PFSK-1 (cell line): ENCODE results near the gene KCNG1.

Source experiments
- FOXP2 ChIP-seq: optimal IDR thresholded peaks from 2 replicates; pipeline ENCODE3; 2011; ENCODE audit warnings: borderline replicate concordance, control low read depth, inconsistent platforms; ENCODE audit not compliant: insufficient read depth; ENCODE audit errors: extremely low read length, extremely low read depth
- POLR2AphosphoS5 ChIP-seq: IDR thresholded peaks from 2 replicates; pipeline ENCODE4 v1.6.1; 2012; ENCODE audit warnings: low read depth, mild to moderate bottlenecking, control low read depth, low read length, moderate library complexity
- REST ChIP-seq, 2 experiments: IDR thresholded peaks; 2 replicates each; pipeline versions ENCODE4 v1.6.1 to v1.8.0; 2011 to 2012; ENCODE audit warnings: low read depth in 2 of 2, low read length in 2 of 2, control low read depth in 1 of 2, inconsistent platforms in 1 of 2, mild to moderate bottlenecking in 1 of 2, moderate library complexity in 1 of 2; ENCODE audit not compliant: insufficient read depth in 1 of 2
- SIN3A ChIP-seq: IDR thresholded peaks from 2 replicates; pipeline ENCODE4 v1.6.1; 2012; ENCODE audit warnings: mild to moderate bottlenecking, low read length, moderate library complexity, borderline replicate concordance; ENCODE audit not compliant: insufficient read depth
- TAF1 ChIP-seq: IDR thresholded peaks from 2 replicates; pipeline ENCODE4 v1.6.1; 2012; ENCODE audit warnings: low read length, control low read depth, borderline replicate concordance; ENCODE audit not compliant: insufficient read depth

Gene KCNG1

DNA sequence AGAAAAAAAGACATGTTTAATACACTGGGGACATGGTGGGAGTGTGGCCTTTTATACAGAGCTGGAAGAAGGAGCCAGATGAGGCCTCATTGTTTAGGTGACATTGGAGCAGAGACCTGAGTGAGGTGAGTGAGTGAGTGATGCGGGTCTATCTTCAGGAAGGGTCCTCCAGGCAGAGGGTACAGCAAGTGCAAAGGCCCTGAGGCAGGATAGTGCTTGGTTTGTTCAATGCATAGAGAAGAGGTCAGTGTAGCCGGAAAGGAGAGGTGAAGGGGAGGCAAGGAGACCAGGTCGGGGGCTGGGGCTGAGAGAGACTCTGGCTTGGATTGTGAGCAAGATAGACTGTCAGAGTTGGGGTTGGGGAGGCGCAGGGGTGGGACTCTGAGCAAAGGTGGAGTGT is 23.6 kb downstream of the KCNG1 start:
- no peak for TF ChIP-seq TAF1
- TF ChIP-seq POLR2AphosphoS5: no peak
- no peak for TF ChIP-seq REST (IDR thresholded peaks at IDR 0.05; ENCODE audit: insufficient read depth in 1 of 2, low read depth in 2 of 2, low read length in 2 of 2)
- no peak for TF ChIP-seq SIN3A
- no peak for TF ChIP-seq FOXP2

DNA sequence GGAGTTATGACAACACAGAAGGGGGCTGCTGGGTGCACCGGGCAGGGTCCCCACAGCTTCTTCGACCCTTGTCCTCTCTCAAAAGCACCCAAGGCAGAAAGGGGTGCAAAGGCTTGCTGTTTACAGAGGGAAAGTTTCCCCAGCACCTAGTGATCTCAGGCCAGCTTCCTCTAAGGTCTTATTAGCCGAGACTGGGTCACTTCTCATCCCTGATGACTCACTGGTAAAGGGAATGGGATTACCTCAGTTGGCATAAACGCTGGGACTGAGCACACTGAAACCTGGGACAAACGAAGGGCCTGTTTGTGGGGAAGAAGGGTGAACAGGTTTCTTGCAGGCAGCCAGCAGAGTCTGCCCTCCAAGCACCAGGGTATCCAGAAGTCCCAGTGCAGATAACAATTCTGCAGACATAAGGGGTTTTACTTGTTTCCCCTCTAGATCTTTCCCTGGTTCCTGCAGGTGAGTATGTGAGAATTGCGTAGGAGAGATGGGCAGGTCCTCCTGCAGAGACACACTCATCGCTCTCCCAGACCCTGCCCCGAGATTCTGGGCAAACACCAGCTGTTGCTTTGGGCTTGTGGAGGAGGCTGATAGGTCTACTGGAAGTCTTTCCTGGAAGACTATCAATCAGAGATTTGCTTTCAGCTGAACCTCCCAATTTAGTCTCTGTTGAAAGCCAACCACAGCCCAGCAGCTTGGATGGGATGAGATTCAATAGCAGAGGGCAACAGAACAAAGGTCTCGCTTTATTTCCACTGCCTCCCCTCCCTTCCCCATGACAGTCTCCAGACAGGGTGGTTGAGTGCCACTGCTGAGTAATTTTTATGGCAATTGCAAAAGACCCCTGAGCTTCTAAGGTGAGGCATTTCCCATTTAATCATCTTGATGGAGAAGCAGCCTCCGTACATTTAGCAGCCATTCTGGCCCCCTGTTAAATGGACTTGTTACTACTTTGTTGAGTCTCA is 25.7 kb downstream of the KCNG1 start:
- TF ChIP-seq REST (IDR thresholded peaks at IDR 0.05; ENCODE audit: insufficient read depth in 1 of 2, low read depth in 2 of 2, low read length in 2 of 2) (no peak), TAF1 (no peak), SIN3A (no peak), POLR2AphosphoS5 (no peak), FOXP2 (no peak)

- TF ChIP-seq FOXP2: no peak
- no peak for TF ChIP-seq POLR2AphosphoS5
- no peak for TF ChIP-seq SIN3A
- no peak for TF ChIP-seq REST (IDR thresholded peaks at IDR 0.05; ENCODE audit: insufficient read depth in 1 of 2, low read depth in 2 of 2, low read length in 2 of 2)
- TF ChIP-seq TAF1: no peak
Measured at GRCh38 chr20:50995506-50995905, 27.4 kb downstream of the KCNG1 start.

GRCh38 chr20:50993876-50994275 is 29.0 kb downstream of the KCNG1 start:
- TF ChIP-seq SIN3A (no peak), POLR2AphosphoS5 (no peak), TAF1 (no peak), FOXP2 (no peak), REST (IDR thresholded peaks at IDR 0.05; ENCODE audit: insufficient read depth in 1 of 2, low read depth in 2 of 2, low read length in 2 of 2) (no peak)
